Measurements from ENCODE around the gene ZNF263. TPM values are rescaled to one million over a fixed set of nuclear protein-coding genes. Genes with fewer than 3 reads are reported as not detected.

ZNF263 gene
- 29.4 and 33.8 TPM in 2 replicates for total RNA-seq
- long read RNA-seq, partial matches to known transcripts = 3 of 10 reads
- long read RNA-seq, other reads (novel, unspliced or antisense) = 4 of 10 reads

GRCh38 chr16:3282730-3283542 lies at the start of gene ZNF263:
Gene ZNF263 (plus strand): TSS chr16:3283491. CDS start chr16:3283819, 328 bp downstream.
- Mint-ChIP-seq H3K4me1 (ENCODE audit: low read depth) (peaks cover 12% of the 10 kb centered on the region), H3K27me3 (peaks cover 5% of the 10 kb centered on the region), H3K27ac (peak within 1 kb of the TSS; percentile 99), H3K9me3 (ENCODE audit: low read depth) (peaks cover 10% of the 10 kb centered on the region), H3K4me3 (ENCODE audit: low read depth) (peak within 1 kb of the TSS; percentile 96), H3K36me3 (ENCODE audit: insufficient read depth) (peaks cover 39% of the 10 kb centered on the region)
- DNase-seq (ENCODE audit: low spot score, unreplicated experiment) = peak; percentile 82
- TF ChIP-seq, protein P1, sequence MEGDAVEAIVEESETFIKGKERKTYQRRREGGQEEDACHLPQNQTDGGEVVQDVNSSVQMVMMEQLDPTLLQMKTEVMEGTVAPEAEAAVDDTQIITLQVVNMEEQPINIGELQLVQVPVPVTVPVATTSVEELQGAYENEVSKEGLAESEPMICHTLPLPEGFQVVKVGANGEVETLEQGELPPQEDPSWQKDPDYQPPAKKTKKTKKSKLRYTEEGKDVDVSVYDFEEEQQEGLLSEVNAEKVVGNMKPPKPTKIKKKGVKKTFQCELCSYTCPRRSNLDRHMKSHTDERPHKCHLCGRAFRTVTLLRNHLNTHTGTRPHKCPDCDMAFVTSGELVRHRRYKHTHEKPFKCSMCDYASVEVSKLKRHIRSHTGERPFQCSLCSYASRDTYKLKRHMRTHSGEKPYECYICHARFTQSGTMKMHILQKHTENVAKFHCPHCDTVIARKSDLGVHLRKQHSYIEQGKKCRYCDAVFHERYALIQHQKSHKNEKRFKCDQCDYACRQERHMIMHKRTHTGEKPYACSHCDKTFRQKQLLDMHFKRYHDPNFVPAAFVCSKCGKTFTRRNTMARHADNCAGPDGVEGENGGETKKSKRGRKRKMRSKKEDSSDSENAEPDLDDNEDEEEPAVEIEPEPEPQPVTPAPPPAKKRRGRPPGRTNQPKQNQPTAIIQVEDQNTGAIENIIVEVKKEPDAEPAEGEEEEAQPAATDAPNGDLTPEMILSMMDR (IDR thresholded peaks at IDR 0.05; ENCODE audit: unreplicated experiment) = no peak

DNA sequence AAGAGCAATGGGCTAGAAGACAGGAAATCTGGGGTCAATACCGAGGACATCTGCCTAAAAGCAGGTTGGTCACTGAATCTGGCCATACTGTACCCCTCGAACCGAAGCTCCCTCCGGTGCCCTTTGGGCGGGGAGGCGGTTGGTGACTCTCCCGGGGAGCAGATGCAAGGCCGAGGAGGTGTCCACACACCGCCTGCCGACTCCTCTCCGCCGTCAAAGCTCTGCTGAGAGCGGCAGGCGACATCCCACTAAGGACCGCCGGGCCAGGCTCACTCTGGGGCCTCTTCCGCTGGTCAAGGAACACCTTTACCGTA lies 48.8 kb upstream of the ZNF263 start:
- Mint-ChIP-seq H3K27me3 (no peaks in the 10 kb centered on the region), H3K9me3 (ENCODE audit: low read depth) (peaks cover 33% of the 10 kb centered on the region), H3K36me3 (ENCODE audit: insufficient read depth) (peaks cover 40% of the 10 kb centered on the region), H3K4me3 (ENCODE audit: low read depth) (peak overlapping the region; percentile 93), H3K27ac (peak overlapping the region; percentile 82), H3K4me1 (ENCODE audit: low read depth) (peaks cover 7% of the 10 kb centered on the region)
- TF ChIP-seq, protein P1 (IDR thresholded peaks at IDR 0.05; ENCODE audit: unreplicated experiment) = no peak
- no peak for DNase-seq (ENCODE audit: low spot score, unreplicated experiment)

DNA sequence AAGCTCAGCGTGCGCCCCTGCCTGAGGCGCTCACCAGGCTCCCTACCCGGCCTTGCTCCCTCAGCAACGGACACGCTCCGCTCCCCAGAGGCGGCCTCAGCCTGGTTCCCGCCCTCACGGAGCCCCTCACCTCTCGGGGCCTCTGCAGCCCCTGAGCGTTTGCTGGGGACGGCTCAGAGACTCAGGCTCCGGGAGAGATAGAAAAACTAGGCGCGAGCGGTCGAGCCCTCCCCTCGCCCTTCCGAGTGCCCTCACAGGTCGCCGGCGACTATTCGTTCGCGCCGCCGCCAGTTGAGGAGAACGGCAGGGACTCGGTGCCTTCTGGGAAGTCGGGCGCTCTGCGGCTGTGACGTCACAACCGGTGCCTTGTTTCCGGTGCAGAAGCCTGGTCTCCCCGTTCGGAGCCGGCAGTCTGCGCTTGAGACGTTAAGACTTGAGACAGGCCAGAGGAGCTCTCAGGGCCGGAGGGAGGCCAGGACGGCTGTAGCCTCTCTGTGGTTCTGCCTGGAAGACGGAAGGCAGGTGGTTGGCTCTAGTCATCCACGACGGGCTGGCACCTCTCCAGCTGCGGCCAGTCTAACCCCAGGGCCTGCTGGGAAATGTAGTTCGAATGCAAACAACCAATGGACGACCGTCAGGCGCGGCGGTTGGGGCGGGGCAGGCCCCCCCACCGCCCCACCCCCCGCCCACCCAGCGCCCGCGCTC lies 48.3 kb upstream of the ZNF263 start, which contains the start of gene ZNF200:
TSS of gene ZNF200 (minus strand) at position 302 of the 705 bp plus-strand sequence. CDS start 1,403 bp downstream, outside the sequence.
- Mint-ChIP-seq H3K27ac (peak within 1 kb of the TSS; percentile 82), H3K27me3 (no peaks in the 10 kb centered on the region), H3K4me3 (ENCODE audit: low read depth) (peak within 1 kb of the TSS; percentile 93), H3K9me3 (ENCODE audit: low read depth) (peaks cover 31% of the 10 kb centered on the region), H3K36me3 (ENCODE audit: insufficient read depth) (peaks cover 38% of the 10 kb centered on the region), H3K4me1 (ENCODE audit: low read depth) (peaks cover 7% of the 10 kb centered on the region)
- DNase-seq (ENCODE audit: low spot score, unreplicated experiment) = peak; percentile 88
- TF ChIP-seq, protein P1 (IDR thresholded peaks at IDR 0.05; ENCODE audit: unreplicated experiment) = no peak

- H3K27me3 Mint-ChIP-seq = peaks cover 2% of the 10 kb centered on the region
- no peak for DNase-seq (ENCODE audit: low spot score, unreplicated experiment)
- peaks cover 7% of the 10 kb centered on the region for H3K4me1 Mint-ChIP-seq (ENCODE audit: low read depth)
- H3K4me3 Mint-ChIP-seq (ENCODE audit: low read depth) = peak overlapping the region; percentile 70
- H3K27ac Mint-ChIP-seq = no peak overlapping the region
- TF ChIP-seq, protein P1 (IDR thresholded peaks at IDR 0.05; ENCODE audit: unreplicated experiment) = no peak
- peaks cover 21% of the 10 kb centered on the region for H3K9me3 Mint-ChIP-seq (ENCODE audit: low read depth)
- H3K36me3 Mint-ChIP-seq (ENCODE audit: insufficient read depth) = peaks cover 27% of the 10 kb centered on the region
These were observed 47.2 kb upstream of the ZNF263 start for GRCh38 chr16:3235856-3236669.

- TF ChIP-seq, protein P1 (IDR thresholded peaks at IDR 0.05; ENCODE audit: unreplicated experiment) = no peak
- Mint-ChIP-seq H3K4me3 (ENCODE audit: low read depth) (no peak overlapping the region), H3K36me3 (ENCODE audit: insufficient read depth) (no peaks in the 10 kb centered on the region), H3K27me3 (peaks cover 18% of the 10 kb centered on the region), H3K27ac (no peak overlapping the region), H3K9me3 (ENCODE audit: low read depth) (peaks cover 3% of the 10 kb centered on the region), H3K4me1 (ENCODE audit: low read depth) (no peaks in the 10 kb centered on the region)
- DNase-seq (ENCODE audit: low spot score, unreplicated experiment) = no peak
These were observed 41.5 kb upstream of the ZNF263 start for GRCh38 chr16:3241761-3242160.

All from progenitor cell of endocrine pancreas (in vitro differentiated cells).